Nephron progenitor cell (in vitro differentiated cells): ENCODE results near the gene CDHR2.

ENCODE experiments used
- DNase-seq: peaks from one replicate; pipeline ENCODE4 v3.0.0; 2021
- H3K27ac Mint-ChIP-seq: 2 replicates; pipeline ENCODE4 v1.8.0; 2021; ENCODE audit warnings: mild to moderate bottlenecking, moderate library complexity, mixed read lengths
- H3K27me3 Mint-ChIP-seq: 2 replicates; pipeline ENCODE4 v1.8.0; 2021; ENCODE audit warnings: mild to moderate bottlenecking, low read depth, mixed read lengths; ENCODE audit not compliant: poor library complexity
- H3K36me3 Mint-ChIP-seq: 2 replicates; pipeline ENCODE4 v1.8.0; 2021; ENCODE audit warnings: low read depth, mixed read lengths
- H3K4me1 Mint-ChIP-seq: 2 replicates; pipeline ENCODE4 v1.8.0; 2021; ENCODE audit warnings: mixed read lengths
- H3K4me3 Mint-ChIP-seq: 2 replicates; pipeline ENCODE4 v1.8.0; 2021; ENCODE audit warnings: mild to moderate bottlenecking, moderate library complexity, mixed read lengths
- H3K9me3 Mint-ChIP-seq: 2 replicates; pipeline ENCODE4 v1.8.0; 2021; ENCODE audit warnings: mild to moderate bottlenecking, moderate library complexity, mixed read lengths
- TF ChIP-seq, protein P1 (sequence below): fragments of 200-600 bp; sonication (generic); IDR thresholded peaks from 2 replicates; pipeline ENCODE4 v1.5.0; 2021; ENCODE audit warnings: antibody characterized with exemption

Gene CDHR2

DNA sequence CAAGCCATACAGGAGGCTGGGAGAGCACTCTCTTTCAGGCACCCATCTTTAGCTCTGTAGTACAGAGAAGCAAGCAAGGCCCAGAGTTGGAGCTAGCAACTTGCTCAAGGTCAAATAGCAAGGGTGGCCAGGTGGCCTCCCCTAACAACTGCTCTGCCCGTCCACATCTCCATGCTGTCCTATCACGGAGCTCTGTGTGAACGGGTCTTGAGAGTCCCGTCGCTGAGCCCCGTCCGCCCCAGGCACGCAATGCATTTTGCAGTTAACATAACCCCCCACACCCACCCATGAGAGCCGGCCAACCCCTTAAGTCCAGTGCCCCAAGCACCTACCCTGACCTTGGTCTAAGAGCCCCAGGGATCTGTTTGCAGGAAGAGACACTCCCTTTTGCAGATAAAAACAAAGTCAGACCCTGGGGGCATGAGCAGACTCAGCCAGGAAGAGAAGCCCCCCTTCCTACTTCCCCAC, 13.4 kb upstream of the CDHR2 start:
- no peak for DNase-seq
- no peaks in the 10 kb centered on the region for H3K9me3 Mint-ChIP-seq
- H3K4me1 Mint-ChIP-seq: peaks cover 58% of the 10 kb centered on the region
- H3K27ac Mint-ChIP-seq: peak overlapping the region; percentile 98
- TF ChIP-seq, protein P1, sequence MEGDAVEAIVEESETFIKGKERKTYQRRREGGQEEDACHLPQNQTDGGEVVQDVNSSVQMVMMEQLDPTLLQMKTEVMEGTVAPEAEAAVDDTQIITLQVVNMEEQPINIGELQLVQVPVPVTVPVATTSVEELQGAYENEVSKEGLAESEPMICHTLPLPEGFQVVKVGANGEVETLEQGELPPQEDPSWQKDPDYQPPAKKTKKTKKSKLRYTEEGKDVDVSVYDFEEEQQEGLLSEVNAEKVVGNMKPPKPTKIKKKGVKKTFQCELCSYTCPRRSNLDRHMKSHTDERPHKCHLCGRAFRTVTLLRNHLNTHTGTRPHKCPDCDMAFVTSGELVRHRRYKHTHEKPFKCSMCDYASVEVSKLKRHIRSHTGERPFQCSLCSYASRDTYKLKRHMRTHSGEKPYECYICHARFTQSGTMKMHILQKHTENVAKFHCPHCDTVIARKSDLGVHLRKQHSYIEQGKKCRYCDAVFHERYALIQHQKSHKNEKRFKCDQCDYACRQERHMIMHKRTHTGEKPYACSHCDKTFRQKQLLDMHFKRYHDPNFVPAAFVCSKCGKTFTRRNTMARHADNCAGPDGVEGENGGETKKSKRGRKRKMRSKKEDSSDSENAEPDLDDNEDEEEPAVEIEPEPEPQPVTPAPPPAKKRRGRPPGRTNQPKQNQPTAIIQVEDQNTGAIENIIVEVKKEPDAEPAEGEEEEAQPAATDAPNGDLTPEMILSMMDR: no peak
- H3K36me3 Mint-ChIP-seq: no peaks in the 10 kb centered on the region
- peaks cover 2% of the 10 kb centered on the region for H3K27me3 Mint-ChIP-seq
- H3K4me3 Mint-ChIP-seq: peak overlapping the region; percentile 99

DNA sequence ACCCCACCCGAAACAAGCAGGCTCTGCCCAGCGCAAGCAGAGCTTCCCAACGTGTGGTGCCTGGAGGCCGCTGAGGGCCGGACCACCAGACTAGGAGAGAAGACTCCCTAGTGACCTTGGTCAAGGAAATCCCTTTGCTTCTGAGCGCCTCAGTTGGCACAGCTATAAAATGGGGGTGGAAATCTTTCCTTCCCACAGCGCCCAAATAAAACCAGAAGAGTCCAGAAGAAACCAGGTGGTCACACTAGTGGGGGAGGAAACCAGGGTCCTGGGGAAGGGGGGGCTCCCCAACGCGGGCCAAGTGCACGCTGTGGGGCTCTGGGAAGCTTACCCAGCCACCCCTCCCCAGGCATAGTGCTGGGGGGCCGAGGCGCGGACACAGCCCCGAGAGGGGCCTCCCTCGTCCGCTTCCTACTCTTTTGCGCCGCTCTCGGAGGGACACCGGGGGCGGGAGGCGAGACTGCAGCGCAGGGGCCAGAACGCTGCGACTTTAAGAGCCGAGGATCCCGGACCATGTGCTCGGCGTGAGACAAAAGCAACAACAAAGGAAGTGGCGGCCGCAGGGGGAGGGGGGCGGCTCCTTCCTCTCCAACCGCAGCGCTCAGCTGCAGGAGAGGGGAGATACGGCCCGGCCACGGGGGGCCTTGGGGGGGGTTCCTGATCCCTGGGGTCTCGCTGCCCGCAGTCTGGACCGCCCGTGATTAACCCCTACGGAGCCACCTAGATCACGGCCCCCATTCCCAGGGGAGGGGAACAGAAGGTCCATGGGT, 12.8 kb upstream of the CDHR2 start:
- H3K4me1 Mint-ChIP-seq: peaks cover 64% of the 10 kb centered on the region
- TF ChIP-seq, protein P1: no peak
- DNase-seq: peak; percentile 72
- no peaks in the 10 kb centered on the region for H3K36me3 Mint-ChIP-seq
- peak overlapping the region; percentile 99 for H3K4me3 Mint-ChIP-seq
- peak overlapping the region; percentile 98 for H3K27ac Mint-ChIP-seq
- H3K9me3 Mint-ChIP-seq: no peaks in the 10 kb centered on the region
- H3K27me3 Mint-ChIP-seq: peaks cover 2% of the 10 kb centered on the region

DNA sequence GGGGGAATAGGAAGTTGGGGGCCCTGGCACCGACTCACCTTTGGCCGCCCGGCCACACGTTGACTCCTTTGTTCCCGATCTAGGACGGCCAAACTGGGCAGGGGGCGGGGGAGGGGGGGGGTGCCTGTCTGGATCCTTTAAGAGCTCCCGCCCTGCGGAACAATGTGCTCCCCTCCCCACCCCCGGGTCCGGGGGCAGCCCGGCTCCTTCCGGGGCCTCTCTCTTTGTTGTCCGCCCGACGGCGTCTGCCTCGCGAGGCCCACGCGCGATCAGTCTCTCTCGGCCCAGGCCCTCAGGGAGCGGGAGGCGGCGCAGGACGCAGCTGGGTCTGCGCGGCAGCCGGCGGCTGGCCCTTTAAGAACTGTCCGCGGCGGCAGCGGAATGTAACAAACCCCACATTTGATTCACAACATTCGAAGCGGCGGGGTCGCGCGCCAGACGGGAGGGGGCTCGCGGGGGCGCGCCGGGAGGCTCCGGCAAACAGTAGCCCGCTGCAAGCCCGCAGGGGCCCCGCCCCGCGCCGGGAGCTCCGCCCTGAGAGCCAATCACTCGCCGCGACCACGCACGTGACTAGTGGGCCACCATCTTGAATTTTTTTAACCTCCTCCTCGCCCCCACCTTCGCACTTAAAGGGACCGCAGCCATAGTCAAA, 12.1 kb upstream of the CDHR2 start, which contains the start of gene RNF44:
Gene RNF44, minus strand, starts transcription at position 501 of the 652 bp plus-strand sequence. CDS start 4,930 bp downstream, outside the sequence.
- Mint-ChIP-seq H3K4me1 (peaks cover 71% of the 10 kb centered on the region), H3K9me3 (no peaks in the 10 kb centered on the region), H3K4me3 (peak within 1 kb of the TSS; percentile 99), H3K27ac (peak within 1 kb of the TSS; percentile 100), H3K27me3 (peaks cover 2% of the 10 kb centered on the region), H3K36me3 (no peaks in the 10 kb centered on the region)
- TF ChIP-seq, protein P1: no peak
- DNase-seq: peak; percentile 99

- peak overlapping the region; percentile 99 for H3K4me3 Mint-ChIP-seq
- H3K4me1 Mint-ChIP-seq: peaks cover 78% of the 10 kb centered on the region
- no peaks in the 10 kb centered on the region for H3K9me3 Mint-ChIP-seq
Measured at GRCh38 chr5:176537554-176538229, 11.4 kb upstream of the CDHR2 start.

GRCh38 chr5:176538230-176538988, 10.7 kb upstream of the CDHR2 start:
- no peak for DNase-seq
- Mint-ChIP-seq H3K36me3 (no peaks in the 10 kb centered on the region), H3K9me3 (no peaks in the 10 kb centered on the region), H3K4me1 (peaks cover 75% of the 10 kb centered on the region), H3K27ac (peak overlapping the region; percentile 100), H3K27me3 (peaks cover 2% of the 10 kb centered on the region), H3K4me3 (peak overlapping the region; percentile 99)
- TF ChIP-seq, protein P1: no peak

More at GRCh38 chr5:176537554-176538229, 11.4 kb upstream of the CDHR2 start:
- H3K27me3 Mint-ChIP-seq: peaks cover 2% of the 10 kb centered on the region
- TF ChIP-seq, protein P1: no peak
- peak overlapping the region; percentile 100 for H3K27ac Mint-ChIP-seq
- peak; percentile 94 for DNase-seq
- no peaks in the 10 kb centered on the region for H3K36me3 Mint-ChIP-seq
